SK-N-SH (cell line): ENCODE results near the gene MAU2. TPM values are rescaled to one million over a fixed set of nuclear protein-coding genes. Genes with fewer than 3 reads are reported as not detected.

ENCODE experiments used
- CTCF ChIA-PET: fragments of 300-600, 350-600 bp; formaldehyde crosslinking; extraction: SDS; loops from one replicate; lab custom pipeline; 2021; lab: Yijun Ruan, JAX
- POLR2A ChIA-PET: fragments of 350-600 bp; sonication (Branson Sonifier 250); formaldehyde crosslinking; extraction: SDS; loops from one replicate; lab custom pipeline; 2020; ENCODE audit warnings: antibody characterized with exemption, inconsistent platforms; lab: Yijun Ruan, JAX
- DNase-seq: peaks from one replicate; pipeline ENCODE4 v3.0.0; 2012
- H2AFZ ChIP-seq: fragments of 200-600 bp; sonication (generic); 2 replicates; pipeline ENCODE4 v1.8.1; 2016; ENCODE audit warnings: antibody characterized with exemption, mild to moderate bottlenecking, low read depth
- H3F3A ChIP-seq: fragments of 200-600 bp; sonication (generic); replicated peaks from 2 replicates; pipeline ENCODE3; 2016; ENCODE audit warnings: antibody characterized with exemption, mild to moderate bottlenecking; ENCODE audit not compliant: insufficient read depth
- H3K27ac ChIP-seq, 2 experiments: fragments of 200-500 bp in 1 of 2; fragments of 200-600 bp in 1 of 2; sonication (Bioruptor generic) in 1 of 2; sonication (generic), shearing (Covaris generic) in 1 of 2; 2 replicates each; pipeline versions ENCODE4 v1.5.1 to v1.6.1; 2014 to 2016; ENCODE audit warnings: low read depth in 2 of 2, inconsistent platforms in 1 of 2, low read length in 1 of 2, mild to moderate bottlenecking in 1 of 2, mixed read lengths in 1 of 2
- H3K27me3 ChIP-seq: fragments of 200-600 bp; sonication (generic), shearing (Covaris generic); 2 replicates; pipeline ENCODE4 v1.6.1; 2016; ENCODE audit warnings: mixed run types; ENCODE audit not compliant: insufficient read depth
- H3K36me3 ChIP-seq, 2 experiments: fragments of 200-500 bp in 1 of 2; fragments of 200-600 bp in 1 of 2; sonication (Bioruptor generic) in 1 of 2; sonication (generic) in 1 of 2; replicated peaks in 1 of 2; 2 replicates each; pipeline versions ENCODE3 to v1.5.1; 2014 to 2016; ENCODE audit warnings: low read length in 1 of 2, mild to moderate bottlenecking in 1 of 2; ENCODE audit not compliant: insufficient read depth in 2 of 2, control insufficient read depth in 1 of 2
- H3K4me1 ChIP-seq, 2 experiments: fragments of 200-500 bp in 1 of 2; fragments of 200-600 bp in 1 of 2; sonication (Bioruptor generic) in 1 of 2; sonication (generic), shearing (Covaris generic) in 1 of 2; 2 replicates each; pipeline versions ENCODE4 v1.5.1 to v1.6.1; 2014 to 2016; ENCODE audit warnings: low read depth in 1 of 2, low read length in 1 of 2, mixed run types in 1 of 2; ENCODE audit not compliant: insufficient read depth in 2 of 2, control insufficient read depth in 1 of 2
- H3K4me2 ChIP-seq: fragments of 200-600 bp; sonication (generic), shearing (Covaris generic); 2 replicates; pipeline ENCODE4 v1.6.1; 2017; ENCODE audit warnings: mixed run types
- H3K4me3 ChIP-seq, 2 experiments: fragments of 200-500 bp in 1 of 2; fragments of 200-600 bp in 1 of 2; sonication (Bioruptor generic) in 1 of 2; sonication (generic), shearing (Covaris generic) in 1 of 2; 2 replicates each; pipeline versions ENCODE4 v1.5.1 to v1.8.1; 2014 to 2016; ENCODE audit warnings: low read depth in 2 of 2, inconsistent platforms in 1 of 2, low read length in 1 of 2, mild to moderate bottlenecking in 1 of 2, mixed read lengths in 1 of 2, moderate library complexity in 1 of 2
- H3K79me2 ChIP-seq: fragments of 200-600 bp; sonication (generic); 2 replicates; pipeline ENCODE4 v1.8.1; 2017; ENCODE audit warnings: mild to moderate bottlenecking; ENCODE audit not compliant: insufficient read depth
- H3K9ac ChIP-seq: fragments of 200-600 bp; sonication (generic); 2 replicates; pipeline ENCODE4 v1.6.1; 2017; ENCODE audit warnings: mixed run types
- H3K9me2 ChIP-seq: fragments of 200-600 bp; sonication (generic); 2 replicates; pipeline ENCODE4 v1.6.1; 2017; ENCODE audit warnings: mixed run types
- H3K9me3 ChIP-seq: fragments of 200-600 bp; sonication (generic); 2 replicates; pipeline ENCODE4 v1.6.1; 2017; ENCODE audit warnings: mixed run types, mild to moderate bottlenecking, moderate library complexity
- H4K20me1 ChIP-seq: fragments of 200-600 bp; sonication (generic); 2 replicates; pipeline ENCODE4 v1.6.1; 2017; ENCODE audit warnings: mild to moderate bottlenecking, mixed run types; ENCODE audit not compliant: insufficient read depth
- CTCF ChIP-seq: fragments of 200-600 bp; sonication (generic); IDR thresholded peaks from 2 replicates; pipeline ENCODE4 v1.6.1; 2017; ENCODE audit warnings: antibody characterized with exemption, mild to moderate bottlenecking, moderate library complexity
- ELF1 ChIP-seq: IDR thresholded peaks from 2 replicates; pipeline ENCODE4 v1.4.0; 2012
- EP300 ChIP-seq, 2 experiments: IDR thresholded peaks; 2 replicates each; pipeline versions ENCODE4 v1.4.0 to v1.6.1; 2012; ENCODE audit warnings: borderline replicate concordance in 1 of 2, low read depth in 1 of 2, low read length in 1 of 2
- FOSL2 ChIP-seq: IDR thresholded peaks from 2 replicates; pipeline ENCODE4 v1.4.0; 2012; ENCODE audit warnings: low read depth, mild to moderate bottlenecking, moderate library complexity, borderline replicate concordance
- FOXJ3 ChIP-seq: sonication (generic); formaldehyde crosslinking; IDR thresholded peaks from 2 replicates; pipeline ENCODE4 v1.5.1; 2020; ENCODE audit warnings: mild to moderate bottlenecking, missing genetic modification reagents
- FOXM1 ChIP-seq: IDR thresholded peaks from 2 replicates; pipeline ENCODE4 v1.4.0; 2012; ENCODE audit warnings: low read depth, mild to moderate bottlenecking
- IRF3 ChIP-seq: fragments of 150-350 bp; IDR thresholded peaks from 2 replicates; pipeline ENCODE4 v1.6.1; 2016; ENCODE audit warnings: mild to moderate bottlenecking, low read depth, low read length
- JUND ChIP-seq: IDR thresholded peaks from 2 replicates; pipeline ENCODE4 v1.4.0; 2012
- MAX ChIP-seq: IDR thresholded peaks from 2 replicates; pipeline ENCODE4 v1.4.0; 2012; ENCODE audit warnings: low read depth
- MXI1 ChIP-seq: IDR thresholded peaks from 2 replicates; pipeline ENCODE4 v1.6.1; 2012; ENCODE audit warnings: mild to moderate bottlenecking, low read depth, low read length, improper control_type of control experiment
- PBX3 ChIP-seq: IDR thresholded peaks from 2 replicates; pipeline ENCODE4; 2012
- RFX5 ChIP-seq: IDR thresholded peaks from 2 replicates; pipeline ENCODE4 v1.6.1; 2012; ENCODE audit warnings: mild to moderate bottlenecking, improper control_type of control experiment, low read length
- SIN3A ChIP-seq: IDR thresholded peaks from 2 replicates; pipeline ENCODE4 v1.6.1; 2012; ENCODE audit warnings: low read depth, mild to moderate bottlenecking, low read length, moderate library complexity, borderline replicate concordance
- TAF1 ChIP-seq: IDR thresholded peaks from 2 replicates; pipeline ENCODE4 v1.6.1; 2012; ENCODE audit warnings: low read depth, mild to moderate bottlenecking, low read length, moderate library complexity, borderline replicate concordance
- TCF12 ChIP-seq: IDR thresholded peaks from 2 replicates; pipeline ENCODE4 v1.4.0; 2012
- USF1 ChIP-seq: IDR thresholded peaks from 2 replicates; pipeline ENCODE4 v1.4.0; 2012; ENCODE audit warnings: low read depth, borderline replicate concordance
- USF2 ChIP-seq: fragments of 150-350 bp; IDR thresholded peaks from 2 replicates; pipeline ENCODE4 v1.6.1; 2017; ENCODE audit warnings: antibody characterized with exemption, low read length, low read depth, borderline replicate concordance
- WGBS: methylation state at CpG from one replicate; pipeline ENCODE4 v1.1.6; 2017; ENCODE audit warnings: low lambda C conversion rate; 5-methylcytosine and 5-hydroxymethylcytosine counted together
- polyA plus RNA-seq, 3 experiments: library from polyadenylated mRNA; depleted of rRNA; stranded (reverse); fragments of >200 nt; gene quantifications; 2 replicates each; pipeline ENCODE4 v1.2.3, GENCODE V29; 2012

The MAU2 gene
- polyA plus RNA-seq, 1 of the 3 experiments (the other 2 are of a cell fraction), result 17.6 TPM

GRCh38 chr19:19382118-19382517 is 61.5 kb downstream of the MAU2 start:
- no peaks in the 10 kb centered on the region for H3K27me3 ChIP-seq
- no peak overlapping the region for H3K4me3 ChIP-seq
- no peaks in the 10 kb centered on the region for H4K20me1 ChIP-seq
- TF ChIP-seq IRF3, result no peak
- no peak for TF ChIP-seq JUND
- TF ChIP-seq MAX, result no peak
- TF ChIP-seq EP300 (IDR thresholded peaks at IDR 0.05; ENCODE audit: borderline replicate concordance in 1 of 2, low read depth in 1 of 2, low read length in 1 of 2), result no peak
- no peak for TF ChIP-seq PBX3
- no peak for TF ChIP-seq ELF1
- TF ChIP-seq MXI1, result no peak
- TF ChIP-seq TCF12, result no peak
- TF ChIP-seq FOXJ3 (CRISPR knock-in tag), result no peak
- TF ChIP-seq SIN3A, result no peak
- TF ChIP-seq FOSL2, result no peak
- no peak for TF ChIP-seq TAF1
- TF ChIP-seq USF2, result no peak
- no peak for TF ChIP-seq USF1
- TF ChIP-seq FOXM1, result no peak
- no peak for TF ChIP-seq CTCF
- TF ChIP-seq RFX5, result no peak
- CTCF ChIA-PET, result interaction anchor here (1.6 to 2.8 kb wide), 2 partner anchors 40 to 108 kb away, joined by 3 to 6 read pairs; no protein-coding TSS in a partner anchor
- no peaks in the 10 kb centered on the region for H3F3A ChIP-seq
- H3K4me1 ChIP-seq, result peaks cover 0 to 17% of the 10 kb centered on the region in 2 experiments; a peak in 1 of 4 replicates
- no peak overlapping the region for H3K9ac ChIP-seq
- POLR2A ChIA-PET, result no interaction called here
- H3K9me3 ChIP-seq, result no peaks in the 10 kb centered on the region
- H3K79me2 ChIP-seq, result peaks cover 17% of the 10 kb centered on the region
- WGBS, result 97% methylated on average over 7 of the region's 8 CpGs
- DNase-seq, result no peak
- no peaks in the 10 kb centered on the region for H3K36me3 ChIP-seq
- H3K27ac ChIP-seq, result no peak overlapping the region
- no peaks in the 10 kb centered on the region for H3K9me2 ChIP-seq
- no peak overlapping the region for H2AFZ ChIP-seq
- H3K4me2 ChIP-seq, result no peak overlapping the region
